Neural cell (in vitro differentiated cells): ENCODE measurements around the gene GPSM3.

ENCODE experiments used
- CTCF ChIP-seq: fragments of 450-650 bp; IDR thresholded peaks from 2 replicates; pipeline ENCODE4 v1.5.1; 2014; ENCODE audit warnings: antibody characterized with exemption, mild to moderate bottlenecking, moderate library complexity; ENCODE audit not compliant: poor library complexity, severe bottlenecking
- EP300 ChIP-seq: fragments of 450-650 bp; conservative IDR thresholded peaks from 2 replicates; pipeline ENCODE4 v1.6.1; 2014; ENCODE audit warnings: antibody characterized with exemption, mild to moderate bottlenecking, moderate library complexity; ENCODE audit not compliant: poor library complexity, severe bottlenecking
- EZH2 ChIP-seq: fragments of 200-600, 300-800 bp; shearing (Covaris generic), sonication (generic); IDR thresholded peaks from 2 replicates; pipeline ENCODE4 v1.6.1; 2014; ENCODE audit warnings: antibody characterized with exemption, low read length, borderline replicate concordance, mild to moderate bottlenecking; ENCODE audit not compliant: insufficient read depth, poor library complexity, severe bottlenecking
- POLR2AphosphoS5 ChIP-seq: IDR thresholded peaks from 2 replicates; pipeline ENCODE4 v1.6.1; 2012
- RAD21 ChIP-seq: fragments of 450-650 bp; conservative IDR thresholded peaks from 2 replicates; pipeline ENCODE4 v1.6.1; 2014; ENCODE audit warnings: antibody characterized with exemption, mild to moderate bottlenecking, moderate library complexity
- TF ChIP-seq, protein P1 (sequence below): IDR thresholded peaks from 2 replicates; pipeline ENCODE4 v1.6.1; 2012; ENCODE audit warnings: borderline replicate concordance

- no peak for TF ChIP-seq CTCF
- TF ChIP-seq EZH2: no peak
- no peak for TF ChIP-seq POLR2AphosphoS5
- no peak for TF ChIP-seq RAD21
- TF ChIP-seq, protein P1, sequence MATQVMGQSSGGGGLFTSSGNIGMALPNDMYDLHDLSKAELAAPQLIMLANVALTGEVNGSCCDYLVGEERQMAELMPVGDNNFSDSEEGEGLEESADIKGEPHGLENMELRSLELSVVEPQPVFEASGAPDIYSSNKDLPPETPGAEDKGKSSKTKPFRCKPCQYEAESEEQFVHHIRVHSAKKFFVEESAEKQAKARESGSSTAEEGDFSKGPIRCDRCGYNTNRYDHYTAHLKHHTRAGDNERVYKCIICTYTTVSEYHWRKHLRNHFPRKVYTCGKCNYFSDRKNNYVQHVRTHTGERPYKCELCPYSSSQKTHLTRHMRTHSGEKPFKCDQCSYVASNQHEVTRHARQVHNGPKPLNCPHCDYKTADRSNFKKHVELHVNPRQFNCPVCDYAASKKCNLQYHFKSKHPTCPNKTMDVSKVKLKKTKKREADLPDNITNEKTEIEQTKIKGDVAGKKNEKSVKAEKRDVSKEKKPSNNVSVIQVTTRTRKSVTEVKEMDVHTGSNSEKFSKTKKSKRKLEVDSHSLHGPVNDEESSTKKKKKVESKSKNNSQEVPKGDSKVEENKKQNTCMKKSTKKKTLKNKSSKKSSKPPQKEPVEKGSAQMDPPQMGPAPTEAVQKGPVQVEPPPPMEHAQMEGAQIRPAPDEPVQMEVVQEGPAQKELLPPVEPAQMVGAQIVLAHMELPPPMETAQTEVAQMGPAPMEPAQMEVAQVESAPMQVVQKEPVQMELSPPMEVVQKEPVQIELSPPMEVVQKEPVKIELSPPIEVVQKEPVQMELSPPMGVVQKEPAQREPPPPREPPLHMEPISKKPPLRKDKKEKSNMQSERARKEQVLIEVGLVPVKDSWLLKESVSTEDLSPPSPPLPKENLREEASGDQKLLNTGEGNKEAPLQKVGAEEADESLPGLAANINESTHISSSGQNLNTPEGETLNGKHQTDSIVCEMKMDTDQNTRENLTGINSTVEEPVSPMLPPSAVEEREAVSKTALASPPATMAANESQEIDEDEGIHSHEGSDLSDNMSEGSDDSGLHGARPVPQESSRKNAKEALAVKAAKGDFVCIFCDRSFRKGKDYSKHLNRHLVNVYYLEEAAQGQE: no peak
- no peak for TF ChIP-seq EP300
Observed at GRCh38 chr6:32168350-32168749, 24.1 kb downstream of the GPSM3 start.
